Adrenal gland (tissue), 12 donors: ENCODE measurements around the gene CEP126. TPM values are rescaled to one million over a fixed set of nuclear protein-coding genes. Genes with fewer than 3 reads are reported as not detected.

Experiments
- DNase-seq, 7 donors: peaks; one replicate each; pipeline ENCODE4 v3.0.0-alpha.2; 2019 to 2020
- H3K27ac ChIP-seq, 5 donors: fragments of 200-600 bp; sonication (generic) in 4 of 5; 1 replicate in 3 of 5; 2 replicates in 2 of 5; pipeline versions ENCODE4 v1.5.1 to v1.8.0; 2016 to 2020; ENCODE audit warnings: mild to moderate bottlenecking in 1 of 5
- H3K27me3 ChIP-seq: fragments of 200-600 bp; 2 replicates; pipeline ENCODE4 v1.8.0; 2021
- H3K36me3 ChIP-seq, 2 donors: fragments of 200-600 bp; replicated peaks in 1 of 2; 1 replicate in 1 of 2; 2 replicates in 1 of 2; pipeline versions ENCODE4 v1.5.1 to v1.8.0; 2018 to 2022
- H3K4me1 ChIP-seq, 2 donors: fragments of 200-600 bp; replicated peaks in 1 of 2; 1 replicate in 1 of 2; 2 replicates in 1 of 2; pipeline versions ENCODE4 v1.5.1 to v1.8.0; 2018 to 2021
- H3K4me3 ChIP-seq, 4 donors: fragments of 200-600 bp; sonication (generic) in 3 of 4; one replicate each; pipeline ENCODE4 v1.5.1; 2016 to 2018
- H3K9me3 ChIP-seq, 3 donors: fragments of 200-600 bp; sonication (generic) in 1 of 3; replicated peaks in 1 of 3; 1 replicate in 2 of 3; 2 replicates in 1 of 3; pipeline versions ENCODE4 v1.5.1 to v1.8.0; 2016 to 2021
- POLR2A ChIP-seq, 2 donors: fragments of 450-650 bp; IDR thresholded peaks; one replicate each; pipeline ENCODE4 v1.6.1; 2017; ENCODE audit warnings: antibody characterized with exemption in 2 of 2, mild to moderate bottlenecking in 2 of 2, moderate library complexity in 1 of 2
- WGBS, 4 donors: extraction: QIAGEN DNeasy Blood & Tissue Kit in 2 of 4; methylation state at CpG; one replicate each; pipeline versions ENCODE4 v1.1.5 to v1.1.7; 2013 to 2017; 5-methylcytosine and 5-hydroxymethylcytosine counted together
- intact Hi-C, 2 donors: fragments of 100-400 bp; cut with DNase I; formaldehyde crosslinking; loops; one replicate each; pipeline versions ENCODE4 v1.14.1 to v1.15.0; 2022 to 2023
- polyA plus RNA-seq, 3 donors: library from polyadenylated mRNA; stranded (reverse); fragments of 200-250 nt in 2 of 3; fragments of 350-450 nt in 1 of 3; fragmentation: Illumina TruSeq in 1 of 3; extraction: RNeasy Lipid Tissue Mini Kit (QIAGEN cat#74804) in 1 of 3; gene quantifications; one replicate each; pipeline ENCODE4 v1.2.3, GENCODE V29; 2013 to 2014
- total RNA-seq, 9 donors: library from RNA; depleted of rRNA in 4 of 9; stranded (reverse); fragments of >200 nt in 4 of 9; fragments of 120-200 nt in 1 of 9; fragmentation: NEBNext Ultra II Directional in 1 of 9; extraction: Animal tissue kit (Norgen Biotek cat#: 25700) in 1 of 9; gene quantifications; one replicate each; pipeline versions ENCODE4 v1.1.0 to v1.2.4, GENCODE V29; 2013 to 2023
- TF ChIP-seq, protein P1 (sequence below), 6 experiments: fragments of 450-650 bp in 4 of 6; fragments of 200-600 bp in 2 of 6; sonication (generic) in 1 of 6; IDR thresholded peaks; 1 replicate in 5 of 6; 2 replicates in 1 of 6; pipeline versions ENCODE4 v1.5.1 to v1.8.0; 2016 to 2021; ENCODE audit warnings: antibody characterized with exemption in 6 of 6, mild to moderate bottlenecking in 2 of 6, moderate library complexity in 1 of 6
- donor health status: healthy with polysubstance abuse.
- donor health status: Bipolar disorder and iron deficiency.
- donor health status: DM: yes; HTN: yes; CAD: no.
- donor health status: DM: no; HTN: no; CAD: no.
- donor health status: DM: no; HTN: no; CAD: no.
- donor health status: DM: yes; HTN: yes; CAD: no.

CEP126 gene
- total and polyA plus RNA-seq, 12 donors, result 1.7 to 18.9 (median 4.8) TPM

- Histone ChIP-seq H3K27ac (no peak overlapping the region), H3K4me3 (no peak overlapping the region), H3K27me3 (no peaks in the 10 kb centered on the region), H3K4me1 (no peaks in the 10 kb centered on the region), H3K36me3 (no peaks in the 10 kb centered on the region), H3K9me3 (no peaks in the 10 kb centered on the region)
- intact Hi-C loops, result no loop called here
- 80 to 89% (median 88%) methylated on average over 6 of the region's 6 CpGs for WGBS, 4 donors
- TF ChIP-seq POLR2A (IDR thresholded peaks at IDR 0.05), result no peak
- TF ChIP-seq, protein P1, sequence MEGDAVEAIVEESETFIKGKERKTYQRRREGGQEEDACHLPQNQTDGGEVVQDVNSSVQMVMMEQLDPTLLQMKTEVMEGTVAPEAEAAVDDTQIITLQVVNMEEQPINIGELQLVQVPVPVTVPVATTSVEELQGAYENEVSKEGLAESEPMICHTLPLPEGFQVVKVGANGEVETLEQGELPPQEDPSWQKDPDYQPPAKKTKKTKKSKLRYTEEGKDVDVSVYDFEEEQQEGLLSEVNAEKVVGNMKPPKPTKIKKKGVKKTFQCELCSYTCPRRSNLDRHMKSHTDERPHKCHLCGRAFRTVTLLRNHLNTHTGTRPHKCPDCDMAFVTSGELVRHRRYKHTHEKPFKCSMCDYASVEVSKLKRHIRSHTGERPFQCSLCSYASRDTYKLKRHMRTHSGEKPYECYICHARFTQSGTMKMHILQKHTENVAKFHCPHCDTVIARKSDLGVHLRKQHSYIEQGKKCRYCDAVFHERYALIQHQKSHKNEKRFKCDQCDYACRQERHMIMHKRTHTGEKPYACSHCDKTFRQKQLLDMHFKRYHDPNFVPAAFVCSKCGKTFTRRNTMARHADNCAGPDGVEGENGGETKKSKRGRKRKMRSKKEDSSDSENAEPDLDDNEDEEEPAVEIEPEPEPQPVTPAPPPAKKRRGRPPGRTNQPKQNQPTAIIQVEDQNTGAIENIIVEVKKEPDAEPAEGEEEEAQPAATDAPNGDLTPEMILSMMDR (IDR thresholded peaks at IDR 0.05), result no peak
- no peak for DNase-seq
Observed at GRCh38 chr11:101870510-101870909, 44.3 kb upstream of the CEP126 start.

DNA sequence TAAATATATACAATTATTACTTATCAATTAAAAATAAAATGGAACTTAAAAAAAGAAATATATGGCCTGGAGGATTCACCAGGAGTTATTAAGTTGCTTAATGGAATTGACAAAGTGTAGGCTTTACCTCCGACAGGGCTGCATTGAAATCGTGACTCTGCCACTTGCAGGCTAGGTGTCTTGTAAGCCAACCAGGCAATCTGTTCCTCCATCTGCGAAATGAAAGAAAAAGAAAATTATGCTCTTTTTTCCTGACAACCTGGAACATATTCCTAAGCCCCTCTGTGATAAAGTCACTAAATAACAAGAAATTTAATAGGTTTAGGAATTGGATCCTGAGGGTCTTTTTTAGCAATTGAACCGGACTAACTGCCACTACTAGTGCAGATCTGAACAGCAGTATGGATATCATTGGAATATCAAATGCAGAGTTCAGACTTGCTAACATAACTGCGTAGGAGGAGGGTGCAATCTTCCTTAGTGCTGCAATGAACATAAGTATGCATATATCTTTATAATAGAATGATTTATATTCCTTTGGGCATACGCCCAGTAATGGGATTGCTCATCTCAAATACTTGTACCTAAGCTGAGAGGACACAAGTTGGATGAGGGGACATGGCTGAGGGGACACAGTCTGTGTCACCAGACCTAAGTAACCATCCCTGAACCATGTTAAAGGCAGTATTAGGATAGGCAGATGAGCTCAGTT, 42.5 kb upstream of the CEP126 start:
- no peak for DNase-seq
- intact Hi-C loops, result no loop called here
- no peaks in the 10 kb centered on the region for H3K27me3 ChIP-seq
- no peaks in the 10 kb centered on the region for H3K9me3 ChIP-seq
- 78 to 83% (median 81%) methylated on average over 6 of the region's 6 CpGs for WGBS, 4 donors
- no peaks in the 10 kb centered on the region for H3K36me3 ChIP-seq
- no peak overlapping the region for H3K27ac ChIP-seq
- no peaks in the 10 kb centered on the region for H3K4me1 ChIP-seq
- TF ChIP-seq POLR2A (IDR thresholded peaks at IDR 0.05), result no peak
- TF ChIP-seq, protein P1 (IDR thresholded peaks at IDR 0.05), result no peak
- H3K4me3 ChIP-seq, result no peak overlapping the region

DNA sequence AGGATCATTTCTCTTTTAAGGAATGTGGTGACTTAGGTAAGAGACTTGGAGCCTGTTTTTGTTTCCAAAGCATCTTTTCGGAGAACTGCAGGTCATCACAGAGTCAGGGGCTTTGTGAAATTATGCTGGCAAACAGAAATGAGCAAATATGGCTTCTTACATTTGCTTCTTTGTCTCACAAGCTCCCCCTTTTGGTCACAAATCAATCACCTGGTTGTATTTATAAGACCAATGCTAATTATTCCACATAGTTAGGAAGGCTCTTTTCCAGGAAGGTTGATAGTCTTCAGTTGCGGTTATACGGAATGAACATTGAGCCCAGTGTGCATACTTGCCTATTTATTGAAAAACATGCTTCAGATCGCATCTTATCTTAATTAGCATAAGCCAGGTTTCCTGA, 34.6 kb upstream of the CEP126 start:
- no peak overlapping the region for H3K4me3 ChIP-seq
- 67 to 85% (median 77%) methylated on average over 4 of the region's 4 CpGs for WGBS, 4 donors
- H3K27ac ChIP-seq, result no peak overlapping the region
- DNase-seq, result peak in 1 of 7 donors; percentile 4
- no peaks in the 10 kb centered on the region for H3K9me3 ChIP-seq
- intact Hi-C loops, result no loop called here
- TF ChIP-seq, protein P1 (IDR thresholded peaks at IDR 0.05), result peak in 4 of 6 experiments; percentile 10 to 31 (median 24)
- TF ChIP-seq POLR2A (IDR thresholded peaks at IDR 0.05), result no peak
- H3K36me3 ChIP-seq, result no peaks in the 10 kb centered on the region
- no peaks in the 10 kb centered on the region for H3K4me1 ChIP-seq
- H3K27me3 ChIP-seq, result no peaks in the 10 kb centered on the region

DNA sequence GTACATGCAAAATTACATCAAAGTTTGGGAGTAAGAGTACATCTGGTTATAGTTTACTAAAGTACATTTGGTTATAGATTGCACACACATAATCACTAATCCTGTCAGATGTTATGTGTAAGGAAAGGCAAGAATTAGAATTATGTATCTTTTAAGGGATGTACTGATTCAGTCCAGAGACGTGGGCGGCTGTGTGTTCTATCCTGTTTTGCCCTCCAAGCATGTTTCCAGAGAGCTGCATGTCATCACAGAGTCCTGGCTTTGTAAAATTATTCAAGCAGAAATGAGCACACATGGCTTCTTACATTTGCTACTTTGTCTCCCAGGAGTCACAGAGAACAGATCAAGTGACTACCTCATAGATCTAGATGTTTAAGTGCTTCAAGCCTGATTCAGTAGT, 33.2 kb upstream of the CEP126 start:
- H3K9me3 ChIP-seq, result no peaks in the 10 kb centered on the region
- H3K4me3 ChIP-seq, result no peak overlapping the region
- 73 to 94% (median 87%) methylated on average over 2 of the region's 2 CpGs for WGBS, 4 donors
- TF ChIP-seq POLR2A (IDR thresholded peaks at IDR 0.05), result no peak
- TF ChIP-seq, protein P1 (IDR thresholded peaks at IDR 0.05), result no peak
- no peaks in the 10 kb centered on the region for H3K36me3 ChIP-seq
- intact Hi-C loops, result no loop called here
- H3K27ac ChIP-seq, result no peak overlapping the region
- H3K4me1 ChIP-seq, result no peaks in the 10 kb centered on the region
- no peak for DNase-seq
- H3K27me3 ChIP-seq, result no peaks in the 10 kb centered on the region
